Peyer's patch (tissue), 4 donors: ENCODE data around the gene MTIF3.

Experiments
- POLR2A ChIP-seq, 2 donors: fragments of 450-650 bp; IDR thresholded peaks; one replicate each; pipeline ENCODE4 v1.5.1; 2017; ENCODE audit warnings: antibody characterized with exemption in 2 of 2, mild to moderate bottlenecking in 2 of 2, moderate library complexity in 2 of 2
- TF ChIP-seq, protein P1 (sequence below), 6 experiments: fragments of 450-650 bp in 4 of 6; fragments of 200-600 bp in 2 of 6; sonication (generic) in 1 of 6; IDR thresholded peaks; one replicate each; pipeline ENCODE4 v1.5.1; 2017 to 2019; ENCODE audit warnings: antibody characterized with exemption in 6 of 6, mild to moderate bottlenecking in 3 of 6, moderate library complexity in 1 of 6

DNA sequence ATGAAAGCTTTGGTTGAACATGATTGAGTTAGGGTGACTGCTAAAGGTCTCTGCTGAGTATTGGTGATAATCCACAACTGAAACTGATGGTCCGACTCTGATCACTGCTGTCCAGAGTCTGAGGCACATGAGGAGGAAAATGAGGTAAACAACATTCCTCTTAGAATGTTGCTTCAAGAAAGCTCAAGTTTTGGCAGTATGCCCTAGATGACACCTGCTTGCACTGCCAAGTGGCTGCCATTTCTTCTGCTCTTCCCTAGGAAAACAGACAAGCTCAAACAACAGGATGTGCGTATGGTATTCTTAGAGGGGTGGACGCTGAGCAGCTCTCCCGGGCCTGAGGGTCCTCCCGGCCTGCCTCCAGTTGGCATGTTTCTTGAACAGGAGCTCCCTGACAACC lies 15.2 kb upstream of the MTIF3 start:
- TF ChIP-seq, protein P1, sequence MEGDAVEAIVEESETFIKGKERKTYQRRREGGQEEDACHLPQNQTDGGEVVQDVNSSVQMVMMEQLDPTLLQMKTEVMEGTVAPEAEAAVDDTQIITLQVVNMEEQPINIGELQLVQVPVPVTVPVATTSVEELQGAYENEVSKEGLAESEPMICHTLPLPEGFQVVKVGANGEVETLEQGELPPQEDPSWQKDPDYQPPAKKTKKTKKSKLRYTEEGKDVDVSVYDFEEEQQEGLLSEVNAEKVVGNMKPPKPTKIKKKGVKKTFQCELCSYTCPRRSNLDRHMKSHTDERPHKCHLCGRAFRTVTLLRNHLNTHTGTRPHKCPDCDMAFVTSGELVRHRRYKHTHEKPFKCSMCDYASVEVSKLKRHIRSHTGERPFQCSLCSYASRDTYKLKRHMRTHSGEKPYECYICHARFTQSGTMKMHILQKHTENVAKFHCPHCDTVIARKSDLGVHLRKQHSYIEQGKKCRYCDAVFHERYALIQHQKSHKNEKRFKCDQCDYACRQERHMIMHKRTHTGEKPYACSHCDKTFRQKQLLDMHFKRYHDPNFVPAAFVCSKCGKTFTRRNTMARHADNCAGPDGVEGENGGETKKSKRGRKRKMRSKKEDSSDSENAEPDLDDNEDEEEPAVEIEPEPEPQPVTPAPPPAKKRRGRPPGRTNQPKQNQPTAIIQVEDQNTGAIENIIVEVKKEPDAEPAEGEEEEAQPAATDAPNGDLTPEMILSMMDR (IDR thresholded peaks at IDR 0.05), result no peak
- TF ChIP-seq POLR2A (IDR thresholded peaks at IDR 0.05), result no peak
